ENCODE results near the gene DDX25.

- no peak for TF ChIP-seq CTCF (conservative IDR thresholded peaks at IDR 0.05; ENCODE audit: low read depth, low read length)
- TF ChIP-seq EZH2 (IDR thresholded peaks at IDR 0.05; ENCODE audit: borderline replicate concordance, low read depth, low read length, poor library complexity, severe bottlenecking): no peak
These were observed 36.9 kb downstream of the DDX25 start for GRCh38 chr11:125941267-125941618.

Data from A673 (cell line).